ENCODE measurements around the gene OR1F1.
"Not testable (repeated sequence)": the region's sequence is repeated elsewhere in the genome, so short reads cannot be mapped to it uniquely, and the experiment has no call there.

The OR1F1 gene

DNA sequence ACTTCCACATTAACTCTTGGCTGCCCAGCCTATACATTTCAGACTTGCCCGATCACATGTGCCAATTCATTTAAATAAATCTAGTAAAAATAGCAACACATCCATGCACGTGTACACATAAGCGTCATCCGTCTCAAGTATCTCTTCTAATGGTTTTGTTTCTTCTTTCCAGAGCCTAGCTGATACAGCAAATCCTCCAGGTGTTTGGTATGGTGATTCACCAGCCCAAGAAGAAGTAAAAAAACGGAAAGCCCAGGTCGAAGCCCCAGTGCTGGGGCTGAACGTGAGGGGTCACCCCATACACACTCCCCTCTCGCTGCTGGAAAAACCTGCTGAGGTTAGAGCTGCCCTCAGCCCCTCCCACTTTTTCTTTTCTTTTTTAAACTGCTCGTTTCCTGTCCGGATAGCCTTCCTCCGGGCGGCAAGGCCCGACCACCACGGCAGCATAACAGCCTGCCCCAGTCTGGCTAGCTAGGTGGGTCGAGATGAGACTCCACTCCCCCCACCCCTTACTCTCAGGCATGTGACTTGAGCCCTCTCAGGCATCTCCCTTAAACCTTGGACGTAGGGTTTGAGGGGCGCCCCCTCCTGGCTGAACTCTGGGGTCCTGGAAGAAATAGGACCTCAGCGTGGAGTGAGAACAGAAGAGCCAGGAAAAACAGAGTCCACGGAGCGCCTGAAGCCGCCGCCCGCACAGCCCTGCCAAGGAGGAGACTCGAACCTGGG lies 13.9 kb upstream of the OR1F1 start:
- no peak for DNase-seq (ENCODE audit: low read depth in 2 of 2, low spot score in 1 of 2)

GRCh38 chr16:3174618-3175148 lies 13.3 kb upstream of the OR1F1 start:
- no peak for DNase-seq (ENCODE audit: low read depth in 2 of 2, low spot score in 1 of 2)

GRCh38 chr16:3175157-3176093 lies 12.6 kb upstream of the OR1F1 start:
- DNase-seq (ENCODE audit: low read depth in 2 of 2, low spot score in 1 of 2): no peak

GRCh38 chr16:3179651-3180050 lies 8.4 kb upstream of the OR1F1 start:
- no peak for DNase-seq (ENCODE audit: low read depth in 2 of 2, low spot score in 1 of 2)

DNA sequence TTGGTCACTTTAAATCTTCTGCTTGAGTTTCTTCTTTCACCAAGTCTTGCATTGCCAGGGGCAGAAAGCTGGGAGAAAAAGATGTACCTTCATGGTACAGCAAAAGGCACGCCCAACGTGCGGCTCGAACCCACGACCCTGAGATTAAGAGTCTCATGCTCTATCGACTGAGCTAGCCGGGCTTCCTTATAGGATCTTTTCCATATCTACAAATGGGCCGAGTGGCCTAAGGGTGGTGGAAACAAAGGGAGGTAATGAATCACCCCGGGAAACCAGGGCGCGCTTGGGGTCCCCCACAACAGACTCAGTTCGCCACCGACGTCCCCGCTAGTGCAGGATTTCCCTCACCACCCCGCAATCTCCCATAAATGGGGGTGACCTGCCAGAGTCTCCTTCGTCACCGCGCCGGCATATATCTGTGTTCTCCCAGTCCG lies 7.5 kb upstream of the OR1F1 start:
- DNase-seq (ENCODE audit: low read depth in 2 of 2, low spot score in 1 of 2): no peak

DNA sequence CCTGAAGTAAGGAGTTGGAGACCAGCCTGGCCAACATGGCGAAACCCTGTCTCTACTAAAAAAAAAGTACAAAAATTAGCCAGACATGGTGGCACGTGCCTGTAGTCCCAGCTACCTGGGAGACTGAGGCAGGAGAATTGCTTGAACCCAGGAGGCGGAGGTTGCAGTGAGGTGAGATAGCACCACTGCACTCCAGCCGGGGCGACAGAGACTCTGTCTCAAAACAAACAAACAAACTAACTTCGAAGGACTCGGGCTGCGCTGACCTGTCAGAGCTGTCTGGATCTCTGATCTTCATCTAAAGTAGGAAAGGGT lies 5.8 kb upstream of the OR1F1 start:
- DNase-seq (ENCODE audit: low read depth in 2 of 2, low spot score in 1 of 2): not testable (repeated sequence)

- DNase-seq (ENCODE audit: low read depth in 2 of 2, low spot score in 1 of 2): no peak
These were observed 5.2 kb upstream of the OR1F1 start for GRCh38 chr16:3182608-3183444.

- DNase-seq (ENCODE audit: low read depth in 2 of 2, low spot score in 1 of 2): no peak
These were observed 4.4 kb upstream of the OR1F1 start for GRCh38 chr16:3183445-3184139.

GRCh38 chr16:3186946-3187690 lies 886 bp upstream of the OR1F1 start:
- no peak for DNase-seq (ENCODE audit: low read depth in 2 of 2, low spot score in 1 of 2)

GRCh38 chr16:3188675-3188924 lies 596 bp downstream of the OR1F1 start:
- no peak for DNase-seq (ENCODE audit: low read depth in 2 of 2, low spot score in 1 of 2)

- no peak for DNase-seq (ENCODE audit: low read depth in 2 of 2, low spot score in 1 of 2)
These were observed 1.2 kb downstream of the OR1F1 start for GRCh38 chr16:3188925-3189825.

DNA sequence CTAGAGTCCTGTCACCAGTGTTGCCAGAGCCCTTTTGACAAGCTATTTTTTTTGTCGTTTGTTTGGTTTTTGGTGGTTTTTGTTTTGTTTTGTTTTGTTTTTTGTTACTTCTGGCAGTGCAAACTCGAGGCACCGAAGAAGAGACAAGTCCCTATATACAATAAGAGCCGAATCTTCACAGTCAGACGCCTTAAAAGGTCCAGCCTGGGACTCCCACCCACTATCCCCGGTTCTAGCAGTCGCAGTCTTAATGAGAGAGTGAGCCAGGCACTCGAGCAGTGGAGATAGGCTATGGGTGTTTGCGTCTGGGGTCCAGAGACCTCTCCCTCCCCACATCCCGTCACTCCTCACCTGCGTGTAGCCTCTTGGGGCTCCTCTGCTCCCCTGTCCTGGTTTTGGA lies 1.9 kb downstream of the OR1F1 start:
- DNase-seq (ENCODE audit: low read depth in 2 of 2, low spot score in 1 of 2): no peak

GRCh38 chr16:3190949-3191353 lies 2.9 kb downstream of the OR1F1 start:
- no peak for DNase-seq (ENCODE audit: low read depth in 2 of 2, low spot score in 1 of 2)

GRCh38 chr16:3192476-3193019 lies 4.5 kb downstream of the OR1F1 start:
- no peak for DNase-seq (ENCODE audit: low read depth in 2 of 2, low spot score in 1 of 2)

GRCh38 chr16:3193221-3194212 lies 5.5 kb downstream of the OR1F1 start:
- DNase-seq (ENCODE audit: low read depth in 2 of 2, low spot score in 1 of 2): no peak

DNA sequence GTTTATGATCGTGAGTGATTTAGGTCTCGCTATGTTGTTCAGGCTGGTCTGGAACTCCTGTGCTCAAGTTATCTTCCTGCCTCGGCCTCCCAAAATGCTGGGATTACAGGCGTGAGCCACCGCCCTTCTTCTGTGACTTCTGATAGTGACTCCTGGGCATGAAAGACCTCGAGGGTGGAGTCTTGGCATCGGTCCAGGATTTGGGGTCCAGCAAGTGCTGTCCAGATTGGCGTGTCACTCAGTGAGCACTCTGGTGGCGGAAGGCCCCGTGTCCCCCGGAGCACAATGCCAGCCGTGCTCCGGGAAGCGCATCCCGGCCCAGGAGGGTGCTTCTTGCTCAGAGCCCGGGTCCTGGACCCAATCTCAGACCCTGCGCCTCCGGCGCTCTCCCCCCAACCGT lies 6.8 kb downstream of the OR1F1 start:
- no peak for DNase-seq (ENCODE audit: low read depth in 2 of 2, low spot score in 1 of 2)

DNA sequence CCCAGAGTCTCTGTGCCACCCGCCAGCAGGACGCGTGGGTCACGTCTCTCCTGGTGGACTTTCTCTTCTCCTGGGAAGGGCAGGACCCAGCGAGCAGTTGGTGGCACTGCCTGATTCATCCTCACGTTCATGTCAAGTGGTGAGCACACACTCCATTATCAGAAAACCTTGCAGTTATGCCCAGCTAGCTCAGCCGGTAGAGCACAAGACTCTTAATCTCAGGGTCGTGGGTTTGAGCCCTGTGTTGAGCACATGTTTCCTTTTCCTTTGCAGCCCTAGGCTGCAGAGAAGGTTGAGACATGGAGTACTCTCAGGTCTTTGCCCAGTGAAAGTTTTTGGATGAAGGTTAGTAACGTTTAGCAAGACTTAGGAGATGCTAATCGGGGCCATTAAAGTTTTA lies 8.0 kb downstream of the OR1F1 start:
- no peak for DNase-seq (ENCODE audit: low read depth in 2 of 2, low spot score in 1 of 2)
